Fibroblast of the aortic adventitia (primary cell): ENCODE data around the gene TRPV6. TPM values are rescaled to one million over a fixed set of nuclear protein-coding genes. Genes with fewer than 3 reads are reported as not detected.

ENCODE experiments used
- DNase-seq: peaks from one replicate; pipeline ENCODE4 v3.0.0-alpha.2; 2010; ENCODE audit warnings: low read depth
- H3K4me3 ChIP-seq: 2 replicates; pipeline ENCODE4 v1.5.1; 2011; ENCODE audit warnings: low read depth, mild to moderate bottlenecking, control low read depth, low read length, moderate library complexity
- CTCF ChIP-seq: IDR thresholded peaks from 2 replicates; pipeline ENCODE4 v1.5.1; 2011; ENCODE audit warnings: mild to moderate bottlenecking, low read length, control low read depth, inconsistent platforms; ENCODE audit not compliant: insufficient read depth
- total RNA-seq: library from RNA; depleted of rRNA; stranded (reverse); fragments of >200 nt; gene quantifications from 2 replicates; pipeline ENCODE4 v1.2.3, GENCODE V29; 2012; ENCODE audit warnings: low replicate concordance

The TRPV6 gene
- total RNA-seq, 1 donor, result not detected

- H3K4me3 ChIP-seq, result no peak overlapping the region
- no peak for TF ChIP-seq CTCF
- no peak for DNase-seq
These were observed 23.2 kb downstream of the TRPV6 start for GRCh38 chr7:142862351-142862750.

GRCh38 chr7:142860968-142861367 is 24.6 kb downstream of the TRPV6 start:
- DNase-seq, result no peak
- TF ChIP-seq CTCF, result no peak
- H3K4me3 ChIP-seq, result no peak overlapping the region

- H3K4me3 ChIP-seq, result no peak overlapping the region
- TF ChIP-seq CTCF, result no peak
- DNase-seq, result peak; percentile 77
These were observed 25.7 kb downstream of the TRPV6 start for GRCh38 chr7:142859829-142860228.

GRCh38 chr7:142859411-142859810 is 26.1 kb downstream of the TRPV6 start:
- no peak for TF ChIP-seq CTCF
- no peak for DNase-seq
- H3K4me3 ChIP-seq, result no peak overlapping the region

GRCh38 chr7:142857625-142858024 is 27.9 kb downstream of the TRPV6 start:
- H3K4me3 ChIP-seq, result no peak overlapping the region
- DNase-seq, result no peak
- TF ChIP-seq CTCF, result no peak

GRCh38 chr7:142856565-142857245 is 28.8 kb downstream of the TRPV6 start:
- H3K4me3 ChIP-seq, result no peak overlapping the region
- no peak for DNase-seq
- no peak for TF ChIP-seq CTCF
